Measurements from ENCODE around the gene ROCK2.

DNA sequence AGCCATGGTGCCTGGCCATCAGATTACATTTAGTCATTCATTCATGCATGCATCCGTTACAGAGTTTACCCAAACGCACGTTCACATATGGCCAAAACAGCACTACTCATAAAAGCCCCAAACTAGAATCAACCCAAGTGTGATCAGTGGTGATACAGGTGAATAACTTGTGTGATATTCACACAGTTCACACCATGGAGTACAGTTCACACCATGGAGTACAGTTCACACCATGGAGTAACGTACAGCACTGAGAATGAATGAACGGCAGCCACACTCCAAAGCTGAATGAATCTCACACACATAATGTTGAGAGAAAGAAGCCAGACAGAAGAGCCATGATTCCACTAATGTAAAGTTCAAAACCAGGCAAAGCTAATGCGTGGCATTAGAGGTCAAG lies 201.4 kb downstream of the ROCK2 start:
- no peak for TF ChIP-seq SRY (CRISPR knock-in tag; IDR thresholded peaks at IDR 0.05)
- TF ChIP-seq FOXJ3 (CRISPR knock-in tag; IDR thresholded peaks at IDR 0.05; ENCODE audit: borderline replicate concordance), result no peak
- TF ChIP-seq, protein P1, sequence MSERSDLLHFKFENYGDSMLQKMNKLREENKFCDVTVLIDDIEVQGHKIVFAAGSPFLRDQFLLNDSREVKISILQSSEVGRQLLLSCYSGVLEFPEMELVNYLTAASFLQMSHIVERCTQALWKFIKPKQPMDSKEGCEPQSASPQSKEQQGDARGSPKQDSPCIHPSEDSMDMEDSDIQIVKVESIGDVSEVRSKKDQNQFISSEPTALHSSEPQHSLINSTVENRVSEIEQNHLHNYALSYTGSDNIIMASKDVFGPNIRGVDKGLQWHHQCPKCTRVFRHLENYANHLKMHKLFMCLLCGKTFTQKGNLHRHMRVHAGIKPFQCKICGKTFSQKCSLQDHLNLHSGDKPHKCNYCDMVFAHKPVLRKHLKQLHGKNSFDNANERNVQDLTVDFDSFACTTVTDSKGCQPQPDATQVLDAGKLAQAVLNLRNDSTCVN (CRISPR knock-in tag; IDR thresholded peaks at IDR 0.05; ENCODE audit: borderline replicate concordance), result no peak
- TF ChIP-seq SIN3A (IDR thresholded peaks at IDR 0.05; ENCODE audit: borderline replicate concordance, low read depth, low read length), result no peak
- no peak for TF ChIP-seq EZH2 (conservative IDR thresholded peaks at IDR 0.05; ENCODE audit: low read depth, low read length)
- no peak for TF ChIP-seq ZNF496 (CRISPR knock-in tag; IDR thresholded peaks at IDR 0.05; ENCODE audit: insufficient replicate concordance)
- no peak for TF ChIP-seq PHF8 (CRISPR knock-in tag; IDR thresholded peaks at IDR 0.05)
- no peak for TF ChIP-seq ZNF747 (CRISPR knock-in tag; IDR thresholded peaks at IDR 0.05; ENCODE audit: borderline replicate concordance)
- TF ChIP-seq ZNF549 (CRISPR knock-in tag; IDR thresholded peaks at IDR 0.05), result no peak
- TF ChIP-seq THAP11 (CRISPR knock-in tag; IDR thresholded peaks at IDR 0.05), result no peak
- no peak for TF ChIP-seq SIX1 (CRISPR knock-in tag; IDR thresholded peaks at IDR 0.05; ENCODE audit: borderline replicate concordance)
- TF ChIP-seq PTBP1 (IDR thresholded peaks at IDR 0.05; ENCODE audit: low read depth, low read length, poor library complexity, severe bottlenecking), result no peak
- no peak for TF ChIP-seq POLR2A (IDR thresholded peaks at IDR 0.05; ENCODE audit: insufficient read depth in 1 of 2, low read depth in 2 of 2, low read length in 2 of 2)
- no peak for TF ChIP-seq RNF2 (conservative IDR thresholded peaks at IDR 0.05; ENCODE audit: low read depth)

Measured in HepG2 (cell line).